ENCODE results near the gene IL1RL1. TPM values are rescaled to one million over a fixed set of nuclear protein-coding genes. Genes with fewer than 3 reads are reported as not detected.

IL1RL1 gene
- not detected in 2 replicates for total RNA-seq (2014; rRNA removed; shearing (Covaris generic))

DNA sequence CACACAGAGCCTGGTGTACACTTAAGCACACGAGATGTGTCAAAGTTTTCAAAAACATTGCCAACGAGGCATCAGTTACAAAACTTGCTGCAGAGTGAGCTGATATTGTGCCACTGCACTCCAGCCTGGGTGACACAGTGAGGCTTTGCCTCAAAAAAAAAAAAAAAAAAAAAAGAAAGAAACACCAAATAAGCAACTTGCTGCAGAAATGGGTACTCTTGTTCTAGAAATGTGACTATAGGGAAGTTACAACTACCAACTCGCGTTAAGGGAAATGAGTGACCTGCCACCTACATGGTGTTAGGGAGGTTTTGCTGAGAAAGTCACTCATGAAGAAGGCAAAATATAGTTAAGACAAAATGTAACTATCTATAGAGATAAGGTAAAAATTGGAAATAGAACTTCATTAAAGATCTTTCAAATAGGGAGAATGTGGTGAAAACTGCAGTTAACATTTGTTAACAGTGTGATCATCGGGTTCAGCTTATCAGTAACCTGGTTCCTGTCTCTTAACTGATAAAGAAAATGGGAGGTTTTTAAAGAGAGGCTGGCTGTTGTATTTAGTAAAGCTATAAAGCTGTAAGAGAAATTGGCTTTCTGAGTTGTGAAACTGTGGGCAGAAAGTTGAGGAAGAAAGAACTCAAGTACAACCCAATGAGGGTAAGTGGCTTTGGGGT lies at the start of gene IL1RL1:
Gene IL1RL1 (plus strand): TSS at position 600 of the 677 bp plus-strand sequence. CDS start 26,702 bp downstream, outside the sequence.
- H3K27ac ChIP-seq: no peak within 1 kb of the TSS
- peaks cover 11% of the 10 kb centered on the region for H3K27me3 ChIP-seq (replicated peaks)
- H3K9me3 ChIP-seq (replicated peaks): no peaks in the 10 kb centered on the region
- peaks cover 12% of the 10 kb centered on the region for H3K4me1 ChIP-seq (replicated peaks)
- no peaks in the 10 kb centered on the region for H3K36me3 ChIP-seq
- no peak for DNase-seq (ENCODE audit: low read depth in 1 of 2, low spot score in 2 of 2)
- no peak within 1 kb of the TSS for H3K4me3 ChIP-seq

DNA sequence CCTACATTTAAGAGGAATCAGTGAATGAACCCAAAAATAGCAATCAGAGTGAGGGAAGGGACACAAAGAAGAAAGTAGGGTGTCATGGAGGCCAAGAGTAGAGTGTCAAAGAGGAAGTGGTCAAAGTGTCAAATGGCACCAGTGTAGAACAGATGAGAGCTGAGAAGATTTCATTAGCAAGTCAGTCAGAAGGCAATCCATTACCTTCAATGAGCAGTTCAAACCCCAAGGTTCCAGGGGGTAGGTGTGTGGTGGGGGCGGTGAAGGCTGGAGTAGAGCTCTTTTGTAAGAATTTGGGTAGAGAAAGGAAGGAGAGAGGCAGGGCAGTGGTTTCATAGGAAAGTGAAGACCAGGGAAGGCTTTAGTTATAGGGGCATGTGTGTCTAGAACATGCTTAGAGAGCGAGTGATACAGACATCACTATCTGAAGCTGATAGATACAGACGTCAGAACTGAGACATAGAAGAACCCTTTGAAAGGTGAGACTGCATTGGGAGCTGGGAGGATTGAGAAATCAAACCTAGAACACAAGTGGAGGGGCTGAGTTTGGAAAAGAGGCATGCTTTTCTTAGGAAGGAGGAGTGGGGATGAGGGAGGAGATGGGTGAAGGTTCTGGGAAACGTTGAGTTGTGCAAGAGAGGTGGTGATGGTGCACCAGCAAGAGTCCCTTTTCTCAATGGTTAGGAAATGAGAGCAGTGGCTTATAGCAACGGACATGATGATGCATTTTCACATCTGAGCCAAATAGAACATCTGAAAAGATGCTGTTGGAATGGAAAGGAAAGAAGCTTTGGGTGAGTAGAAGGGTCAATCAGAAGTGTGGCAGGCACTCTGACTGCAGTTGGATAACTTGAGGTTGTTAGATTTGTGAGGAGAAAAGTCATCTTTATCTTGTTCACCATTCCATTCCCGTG lies 48.9 kb upstream of the IL1RL1 start:
- no peaks in the 10 kb centered on the region for H3K36me3 ChIP-seq
- no peaks in the 10 kb centered on the region for H3K9me3 ChIP-seq (replicated peaks)
- no peak overlapping the region for H3K4me3 ChIP-seq
- H3K27me3 ChIP-seq (replicated peaks): no peaks in the 10 kb centered on the region
- DNase-seq (ENCODE audit: low read depth in 1 of 2, low spot score in 2 of 2): no peak
- H3K27ac ChIP-seq: no peak overlapping the region
- H3K4me1 ChIP-seq (replicated peaks): peaks cover 9% of the 10 kb centered on the region

DNA sequence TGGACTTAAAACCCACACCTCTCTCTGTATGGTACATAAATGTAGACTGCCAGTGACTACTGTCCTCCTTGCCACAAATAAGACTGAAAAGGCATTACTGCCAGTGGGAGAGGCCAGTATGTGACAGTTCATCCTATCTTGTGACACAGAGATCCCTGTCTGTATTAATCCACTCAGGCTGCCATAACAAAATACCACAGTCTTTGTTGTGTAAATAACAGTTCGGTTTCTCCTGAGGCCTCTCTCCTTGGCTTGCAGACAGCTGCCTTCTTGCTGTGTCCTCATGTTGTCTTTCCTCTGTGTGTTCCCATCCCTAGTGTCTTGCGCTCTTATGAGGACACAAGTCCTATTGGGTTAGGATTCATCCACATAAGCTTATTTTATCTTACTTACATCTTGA lies 46.4 kb upstream of the IL1RL1 start:
- Histone ChIP-seq H3K9me3 (replicated peaks) (no peaks in the 10 kb centered on the region), H3K27me3 (replicated peaks) (no peaks in the 10 kb centered on the region), H3K36me3 (no peaks in the 10 kb centered on the region), H3K4me3 (no peak overlapping the region), H3K27ac (no peak overlapping the region), H3K4me1 (replicated peaks) (no peaks in the 10 kb centered on the region)
- no peak for DNase-seq (ENCODE audit: low read depth in 1 of 2, low spot score in 2 of 2)

DNA sequence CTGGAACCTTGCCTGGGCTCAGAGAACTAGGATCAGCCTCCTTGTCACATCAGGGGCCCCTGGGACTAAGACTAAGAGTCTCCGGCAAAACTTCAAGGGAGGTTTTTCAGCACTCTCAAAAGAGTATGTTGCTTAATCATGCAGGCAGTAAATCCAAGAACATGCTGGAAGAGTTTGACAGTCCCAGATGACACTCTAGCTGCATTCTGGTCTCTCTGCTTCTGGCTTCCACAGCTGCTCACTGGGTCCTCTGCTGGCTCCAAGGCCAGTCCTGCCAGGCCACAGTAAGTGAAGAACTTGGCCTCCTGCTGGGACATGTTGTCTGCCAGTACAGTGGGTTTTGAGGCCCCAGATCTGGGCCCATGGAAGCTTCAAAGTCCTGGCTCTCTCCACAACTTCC lies 45.2 kb upstream of the IL1RL1 start:
- no peaks in the 10 kb centered on the region for H3K4me1 ChIP-seq (replicated peaks)
- no peak overlapping the region for H3K4me3 ChIP-seq
- no peak overlapping the region for H3K27ac ChIP-seq
- no peak for DNase-seq (ENCODE audit: low read depth in 1 of 2, low spot score in 2 of 2)
- no peaks in the 10 kb centered on the region for H3K27me3 ChIP-seq (replicated peaks)
- no peaks in the 10 kb centered on the region for H3K36me3 ChIP-seq
- H3K9me3 ChIP-seq (replicated peaks): no peaks in the 10 kb centered on the region

DNA sequence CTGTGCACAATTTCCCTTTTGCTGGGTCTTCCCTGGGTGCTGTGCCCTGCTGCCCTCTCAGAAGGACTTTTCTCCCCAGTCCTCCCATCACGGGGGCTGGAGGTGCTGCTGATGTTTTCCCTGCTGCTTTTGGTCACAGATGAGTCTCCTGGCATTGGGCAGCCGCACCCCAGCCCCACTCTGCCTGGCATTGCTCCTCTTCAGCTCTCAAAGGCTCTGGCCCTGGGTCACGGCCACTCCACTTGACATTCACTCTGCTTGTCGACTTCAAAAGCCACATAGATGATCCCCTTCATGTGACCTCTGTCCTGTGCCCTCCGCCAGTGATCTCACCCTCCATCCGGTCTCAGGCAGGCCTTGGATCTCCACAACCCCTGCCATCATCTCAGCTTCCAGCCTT lies 43.6 kb upstream of the IL1RL1 start:
- Histone ChIP-seq H3K4me1 (replicated peaks) (no peaks in the 10 kb centered on the region), H3K4me3 (no peak overlapping the region), H3K27ac (no peak overlapping the region), H3K27me3 (replicated peaks) (no peaks in the 10 kb centered on the region), H3K36me3 (no peaks in the 10 kb centered on the region), H3K9me3 (replicated peaks) (no peaks in the 10 kb centered on the region)
- no peak for DNase-seq (ENCODE audit: low read depth in 1 of 2, low spot score in 2 of 2)

DNA sequence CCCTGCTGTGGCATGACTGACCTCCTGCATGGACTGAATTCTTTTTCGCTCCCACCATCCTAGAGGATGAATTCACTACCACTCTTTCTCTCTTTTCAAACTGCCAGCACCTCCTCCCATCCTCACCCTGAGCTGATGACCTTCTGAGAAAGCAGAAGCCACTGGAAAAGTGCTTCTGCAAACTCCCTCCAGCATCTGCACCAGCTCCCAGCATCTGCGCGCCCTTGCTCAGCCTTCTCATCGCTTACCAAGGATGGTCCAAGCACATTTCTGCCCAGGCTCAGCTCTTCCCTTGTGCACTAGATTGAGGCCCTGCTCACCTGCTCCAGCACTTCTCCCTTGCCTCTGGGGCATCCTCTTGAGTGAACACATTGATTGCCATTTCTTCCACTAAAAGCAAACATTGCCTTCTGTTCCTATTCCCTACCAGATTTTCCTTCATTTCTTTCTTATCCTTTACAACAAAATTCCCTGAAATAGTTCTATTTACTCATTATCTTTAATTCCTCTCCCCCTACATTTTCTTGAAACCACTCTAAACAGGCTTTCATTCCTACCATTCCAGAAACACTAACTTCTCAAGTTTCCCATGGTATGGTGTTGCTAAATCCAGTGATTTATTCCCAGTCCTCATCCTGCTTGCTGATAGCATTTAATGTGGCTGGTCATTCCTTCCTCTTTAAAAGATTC lies 42.7 kb upstream of the IL1RL1 start:
- Histone ChIP-seq H3K36me3 (no peaks in the 10 kb centered on the region), H3K9me3 (replicated peaks) (no peaks in the 10 kb centered on the region), H3K4me3 (no peak overlapping the region), H3K4me1 (replicated peaks) (no peaks in the 10 kb centered on the region), H3K27me3 (replicated peaks) (peaks cover 6% of the 10 kb centered on the region; the same call in 1 of the 2 replicates), H3K27ac (no peak overlapping the region)
- no peak for DNase-seq (ENCODE audit: low read depth in 1 of 2, low spot score in 2 of 2)

DNA sequence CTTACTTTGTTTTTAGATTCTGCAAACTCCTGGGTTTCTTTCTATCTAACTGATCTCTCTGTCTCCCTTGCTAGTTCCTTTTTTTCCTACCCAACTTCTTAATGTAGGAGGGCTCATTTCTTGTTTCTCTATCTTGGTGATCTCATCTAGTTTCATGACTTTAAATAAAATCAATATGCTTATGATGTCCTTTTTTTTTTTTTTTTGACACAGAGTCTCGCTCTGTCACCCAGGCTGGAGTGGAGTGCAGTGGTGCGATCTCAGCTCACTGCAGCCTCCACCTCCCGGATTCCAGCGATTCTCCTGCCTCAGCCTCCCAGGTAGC lies 42.2 kb upstream of the IL1RL1 start:
- H3K27ac ChIP-seq: no peak overlapping the region
- no peak overlapping the region for H3K4me3 ChIP-seq
- H3K4me1 ChIP-seq (replicated peaks): no peaks in the 10 kb centered on the region
- peaks cover 6% of the 10 kb centered on the region; the same call in 1 of the 2 replicates for H3K27me3 ChIP-seq (replicated peaks)
- H3K36me3 ChIP-seq: no peaks in the 10 kb centered on the region
- H3K9me3 ChIP-seq (replicated peaks): no peaks in the 10 kb centered on the region
- DNase-seq (ENCODE audit: low read depth in 1 of 2, low spot score in 2 of 2): no peak

DNA sequence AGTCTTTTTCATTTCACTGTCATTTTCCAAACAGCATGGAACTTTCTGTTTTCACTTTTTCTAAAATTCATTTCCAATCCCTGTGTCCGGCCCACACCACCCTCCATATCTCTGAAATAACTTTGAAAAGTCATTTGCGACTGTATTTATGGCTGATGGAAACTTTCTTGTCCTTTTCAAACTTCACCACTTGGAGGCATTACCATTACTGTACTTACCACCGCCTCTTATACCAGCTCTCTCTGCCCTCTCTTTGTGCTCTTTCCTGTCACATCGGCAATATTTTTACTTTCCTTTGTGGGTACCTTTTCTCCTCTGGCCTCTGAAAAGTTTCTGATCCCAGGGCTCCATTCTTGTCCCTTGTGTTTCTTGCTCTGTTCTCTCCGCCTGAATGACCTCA lies 39.5 kb upstream of the IL1RL1 start:
- no peaks in the 10 kb centered on the region for H3K36me3 ChIP-seq
- H3K9me3 ChIP-seq (replicated peaks): no peaks in the 10 kb centered on the region
- no peak overlapping the region for H3K27ac ChIP-seq
- DNase-seq (ENCODE audit: low read depth in 1 of 2, low spot score in 2 of 2): no peak
- H3K27me3 ChIP-seq (replicated peaks): peaks cover 6% of the 10 kb centered on the region; the same call in 1 of the 2 replicates
- H3K4me1 ChIP-seq (replicated peaks): no peaks in the 10 kb centered on the region
- H3K4me3 ChIP-seq: no peak overlapping the region

DNA sequence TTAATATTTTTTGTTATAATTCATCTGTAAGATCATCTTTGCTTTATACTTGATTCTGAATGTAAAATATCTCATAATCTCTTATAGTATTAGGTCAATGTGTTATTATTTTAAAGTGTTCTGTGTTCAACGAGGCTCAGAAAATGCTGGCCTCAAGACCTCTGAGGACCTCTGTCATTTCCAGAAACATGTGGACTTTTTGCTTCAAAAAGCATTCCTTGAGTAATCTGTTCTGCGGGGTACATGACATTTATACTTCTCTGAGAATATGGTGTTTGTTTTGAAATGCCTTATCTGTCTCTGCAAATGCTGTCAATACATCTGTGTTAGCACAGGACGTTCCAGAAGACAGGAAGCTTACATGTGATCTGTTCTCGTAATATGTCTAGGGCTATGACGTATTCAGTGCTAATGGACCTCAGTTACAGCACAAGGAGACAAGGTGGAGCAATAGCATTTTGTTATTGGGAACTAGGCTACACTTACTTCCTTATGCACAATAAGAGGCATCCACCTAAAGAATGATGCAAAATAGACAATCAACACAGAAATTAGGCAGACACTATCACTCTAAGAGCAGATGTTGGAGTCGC lies 37.6 kb upstream of the IL1RL1 start:
- Histone ChIP-seq H3K4me1 (replicated peaks) (no peaks in the 10 kb centered on the region), H3K9me3 (replicated peaks) (no peaks in the 10 kb centered on the region), H3K27ac (no peak overlapping the region), H3K4me3 (no peak overlapping the region), H3K36me3 (no peaks in the 10 kb centered on the region), H3K27me3 (replicated peaks) (peaks cover 6% of the 10 kb centered on the region)
- no peak for DNase-seq (ENCODE audit: low read depth in 1 of 2, low spot score in 2 of 2)

DNA sequence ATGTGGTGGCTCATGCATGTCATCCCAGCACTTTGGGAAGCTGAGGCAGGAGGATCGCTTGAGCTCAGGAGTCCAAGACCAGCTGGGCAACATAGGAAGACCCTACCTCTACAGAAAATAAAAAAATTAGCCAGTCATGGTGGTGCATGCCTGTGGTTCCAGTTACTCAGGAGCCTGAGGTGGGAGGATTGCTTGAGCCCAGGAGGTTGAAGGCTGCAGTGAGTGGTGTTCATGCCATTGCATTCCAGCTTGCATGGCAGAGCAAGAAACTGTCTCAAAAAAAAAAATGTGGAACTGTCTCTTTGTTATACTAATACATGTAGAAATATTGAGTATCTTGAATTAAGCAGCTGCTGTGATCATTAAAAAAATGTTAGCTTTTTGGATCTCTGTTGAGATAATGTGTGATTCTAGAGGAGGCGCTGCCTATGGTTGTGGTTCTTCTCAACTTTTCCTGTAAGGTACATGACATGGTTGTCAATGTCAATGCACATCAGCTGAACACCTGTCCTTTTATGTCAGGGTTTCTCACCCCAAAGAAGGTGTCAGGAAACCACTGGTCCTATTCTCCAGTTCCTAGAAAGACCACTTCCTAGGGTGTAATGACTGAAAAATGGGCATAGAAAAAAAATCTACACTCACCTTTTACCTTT lies 34.7 kb upstream of the IL1RL1 start:
- H3K27me3 ChIP-seq (replicated peaks): peaks cover 6% of the 10 kb centered on the region
- no peaks in the 10 kb centered on the region for H3K36me3 ChIP-seq
- H3K9me3 ChIP-seq (replicated peaks): no peaks in the 10 kb centered on the region
- H3K4me1 ChIP-seq (replicated peaks): no peaks in the 10 kb centered on the region
- no peak for DNase-seq (ENCODE audit: low read depth in 1 of 2, low spot score in 2 of 2)
- H3K4me3 ChIP-seq: no peak overlapping the region
- H3K27ac ChIP-seq: no peak overlapping the region

DNA sequence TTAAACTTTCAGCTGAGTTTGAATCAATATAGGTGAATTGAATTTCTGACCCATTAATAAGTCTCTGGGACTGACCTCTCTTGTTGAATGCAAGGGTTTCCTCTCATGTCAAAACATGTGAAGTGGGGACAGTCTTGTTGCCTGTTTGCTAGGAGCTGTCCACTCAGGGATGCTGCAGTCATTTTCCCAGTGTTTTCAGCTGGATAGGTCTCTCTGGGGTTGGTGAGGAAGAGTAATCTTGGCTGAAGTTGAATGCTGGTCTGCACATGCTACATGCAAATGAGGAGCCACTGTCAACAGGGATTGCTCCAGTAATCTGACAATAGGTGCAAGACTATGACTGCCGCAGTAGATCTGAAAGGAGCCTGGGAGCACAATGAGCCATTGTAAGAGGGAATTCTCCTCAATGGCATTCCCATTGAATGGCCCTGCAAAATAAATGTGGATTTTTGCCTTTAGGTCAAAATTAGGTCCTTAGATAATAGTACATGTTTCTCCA lies 34.1 kb upstream of the IL1RL1 start:
- Histone ChIP-seq H3K4me3 (no peak overlapping the region), H3K27ac (no peak overlapping the region), H3K9me3 (replicated peaks) (no peaks in the 10 kb centered on the region), H3K36me3 (no peaks in the 10 kb centered on the region), H3K27me3 (replicated peaks) (peaks cover 6% of the 10 kb centered on the region), H3K4me1 (replicated peaks) (no peaks in the 10 kb centered on the region)
- DNase-seq (ENCODE audit: low read depth in 1 of 2, low spot score in 2 of 2): no peak

DNA sequence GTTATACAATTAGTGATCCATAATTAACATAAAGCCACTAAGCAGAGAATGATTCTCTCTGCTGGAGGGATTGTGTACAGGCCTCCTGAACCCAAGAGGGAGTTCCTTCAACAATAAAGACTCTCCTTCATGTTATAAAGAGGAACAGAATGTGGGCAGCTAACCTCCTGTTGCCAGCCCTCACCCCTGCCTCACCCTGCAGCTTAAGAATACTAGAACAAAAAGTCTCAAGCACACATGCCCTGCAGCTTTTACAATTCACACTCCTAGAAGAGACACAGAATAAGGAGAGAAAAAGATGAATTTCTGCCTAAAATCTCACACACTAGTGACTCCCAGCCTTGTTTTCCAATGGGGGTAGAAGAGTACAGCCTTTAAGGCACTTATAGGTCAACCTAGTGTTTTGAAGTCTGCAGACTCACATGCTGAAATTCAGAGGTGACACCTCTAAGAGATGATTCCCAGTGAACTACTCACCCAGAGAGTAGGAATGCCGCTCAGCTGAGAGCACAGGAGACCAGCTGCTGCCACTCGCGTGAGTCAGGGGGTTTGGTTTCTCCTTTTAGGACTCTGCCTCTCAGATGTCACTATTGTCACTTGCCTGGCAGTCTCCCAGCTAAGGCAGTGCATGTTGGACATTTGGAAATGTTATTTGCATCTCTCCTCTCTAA lies 32.5 kb upstream of the IL1RL1 start:
- H3K4me3 ChIP-seq: no peak overlapping the region
- DNase-seq (ENCODE audit: low read depth in 1 of 2, low spot score in 2 of 2): no peak
- H3K27me3 ChIP-seq (replicated peaks): no peaks in the 10 kb centered on the region; the same call in 1 of the 2 replicates
- H3K27ac ChIP-seq: no peak overlapping the region
- H3K4me1 ChIP-seq (replicated peaks): no peaks in the 10 kb centered on the region
- H3K36me3 ChIP-seq: no peaks in the 10 kb centered on the region
- no peaks in the 10 kb centered on the region for H3K9me3 ChIP-seq (replicated peaks)

DNA sequence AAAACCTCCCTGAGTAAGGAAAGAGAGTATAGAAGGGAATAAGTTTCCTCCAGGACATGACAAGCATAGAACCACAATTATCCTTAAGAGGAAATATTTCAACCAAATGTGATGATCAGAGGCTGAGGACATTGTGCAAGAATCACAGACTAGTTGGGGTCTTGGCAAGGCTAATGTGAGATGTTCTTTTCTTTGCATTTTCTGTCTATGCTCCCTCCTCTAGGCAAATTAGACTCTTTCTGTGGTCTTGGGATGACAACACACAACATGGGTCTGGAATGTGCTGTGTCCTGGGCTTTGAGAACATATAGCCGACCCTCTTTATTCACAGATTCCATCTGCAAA lies 32.0 kb upstream of the IL1RL1 start:
- DNase-seq (ENCODE audit: low read depth in 1 of 2, low spot score in 2 of 2): no peak
- Histone ChIP-seq H3K27me3 (replicated peaks) (no peaks in the 10 kb centered on the region; the same call in 1 of the 2 replicates), H3K36me3 (no peaks in the 10 kb centered on the region), H3K4me1 (replicated peaks) (no peaks in the 10 kb centered on the region), H3K4me3 (no peak overlapping the region), H3K9me3 (replicated peaks) (no peaks in the 10 kb centered on the region), H3K27ac (no peak overlapping the region)

Data from SJSA1 (cell line).